Endodermal cell (in vitro differentiated cells): Measurements from ENCODE around the gene SCYL2. TPM values are rescaled to one million over a fixed set of nuclear protein-coding genes. Genes with fewer than 3 reads are reported as not detected.

Experiments used
- DNase-seq: peaks from one replicate; pipeline ENCODE4 v3.0.0-alpha.2; 2017
- H3K27ac ChIP-seq: 2 replicates; pipeline ENCODE4 v1.5.1; 2013; ENCODE audit warnings: mild to moderate bottlenecking, low read depth, low read length, moderate library complexity
- H3K27me3 ChIP-seq: 2 replicates; pipeline ENCODE4 v1.6.1; 2013; ENCODE audit warnings: mild to moderate bottlenecking, low read length, moderate library complexity; ENCODE audit not compliant: insufficient read depth, control insufficient read depth, poor library complexity, severe bottlenecking
- H3K36me3 ChIP-seq: 2 replicates; pipeline ENCODE4 v1.7.0; 2013; ENCODE audit warnings: mild to moderate bottlenecking, low read length, moderate library complexity; ENCODE audit not compliant: control insufficient read depth, insufficient read depth
- H3K4me1 ChIP-seq: one replicate; pipeline ENCODE4 v1.7.0; 2013; ENCODE audit warnings: low read length; ENCODE audit not compliant: control insufficient read depth, insufficient read depth
- H3K4me3 ChIP-seq: 2 replicates; pipeline ENCODE4 v1.5.1; 2013; ENCODE audit warnings: mild to moderate bottlenecking, low read length, moderate library complexity
- H3K9ac ChIP-seq: 2 replicates; pipeline ENCODE4 v1.6.1; 2013; ENCODE audit warnings: mild to moderate bottlenecking, low read length, moderate library complexity; ENCODE audit not compliant: poor library complexity, severe bottlenecking; ENCODE audit errors: extremely low read depth
- H3K9me3 ChIP-seq: 2 replicates; pipeline ENCODE4 v1.6.1; 2013; ENCODE audit warnings: mild to moderate bottlenecking, low read length, moderate library complexity; ENCODE audit not compliant: control insufficient read depth
- H3K27ac Mint-ChIP-seq: 2 replicates; pipeline ENCODE4 v1.8.0; 2020; ENCODE audit warnings: mixed read lengths
- H3K27me3 Mint-ChIP-seq: 2 replicates; pipeline ENCODE4 v1.8.0; 2021; ENCODE audit warnings: mild to moderate bottlenecking, mixed read lengths; ENCODE audit not compliant: insufficient read depth
- H3K36me3 Mint-ChIP-seq: 2 replicates; pipeline ENCODE4 v1.8.0; 2020; ENCODE audit warnings: low read depth, mixed read lengths
- H3K4me1 Mint-ChIP-seq: 2 replicates; pipeline ENCODE4 v1.8.0; 2020; ENCODE audit warnings: mixed read lengths
- H3K4me3 Mint-ChIP-seq: 2 replicates; pipeline ENCODE4 v1.8.0; 2020; ENCODE audit warnings: mild to moderate bottlenecking, moderate library complexity, mixed read lengths
- H3K9me3 Mint-ChIP-seq: 2 replicates; pipeline ENCODE4 v1.8.0; 2020; ENCODE audit warnings: mild to moderate bottlenecking, mixed read lengths
- CTCF ChIP-seq: fragments of 200-600 bp; sonication (generic); conservative IDR thresholded peaks from 2 replicates; pipeline ENCODE4 v1.5.0; 2021; ENCODE audit warnings: antibody characterized with exemption, mild to moderate bottlenecking
- WGBS, 2 experiments: methylation state at CpG; one replicate each; pipeline versions ENCODE4 v1.1.5 to v1.1.7; 2013; ENCODE audit warnings: missing lambda C conversion rate in 2 of 2, mixed read lengths in 1 of 2; ENCODE audit not compliant: insufficient coverage in 1 of 2, insufficient read length in 1 of 2; 5-methylcytosine and 5-hydroxymethylcytosine counted together
- total RNA-seq, 2 donors: library from RNA; stranded (reverse); fragmentation: NEBNext Ultra II Directional in 1 of 2; extraction: Animal tissue kit (Norgen Biotek cat#: 25700) in 1 of 2; gene quantifications; 2 replicates in 1 of 2; 3 replicates in 1 of 2; pipeline ENCODE4 v1.2.1, GENCODE V29; 2021

The SCYL2 gene
- total RNA-seq, 2 donors from 2014 or later, result 54.5 to 59.6 TPM

GRCh38 chr12:100359248-100359647 is 92.3 kb downstream of the SCYL2 start:
- no peak overlapping the region for H3K9ac ChIP-seq
- H3K27ac Mint-ChIP-seq, result no peak overlapping the region
- no peaks in the 10 kb centered on the region for H3K36me3 Mint-ChIP-seq
- no peak for DNase-seq
- H3K9me3 Mint-ChIP-seq, result no peaks in the 10 kb centered on the region
- H3K4me3 Mint-ChIP-seq, result no peak overlapping the region
- H3K4me3 ChIP-seq, result no peak overlapping the region
- no peaks in the 10 kb centered on the region for H3K27me3 ChIP-seq
- no peaks in the 10 kb centered on the region for H3K9me3 ChIP-seq
- TF ChIP-seq CTCF, result no peak
- no peak overlapping the region for H3K27ac ChIP-seq
- no peaks in the 10 kb centered on the region for H3K36me3 ChIP-seq
- peaks cover 11% of the 10 kb centered on the region for H3K4me1 Mint-ChIP-seq
- peaks cover 6% of the 10 kb centered on the region for H3K4me1 ChIP-seq
- 91 to 96% methylated on average over 3 of the region's 3 CpGs for WGBS, 2 experiments
- H3K27me3 Mint-ChIP-seq, result peaks cover 8% of the 10 kb centered on the region

- Mint-ChIP-seq H3K27ac (no peak overlapping the region), H3K4me1 (peaks cover 11% of the 10 kb centered on the region), H3K36me3 (no peaks in the 10 kb centered on the region), H3K9me3 (no peaks in the 10 kb centered on the region), H3K4me3 (no peak overlapping the region), H3K27me3 (peaks cover 8% of the 10 kb centered on the region)
- Histone ChIP-seq H3K9me3 (no peaks in the 10 kb centered on the region), H3K27ac (no peak overlapping the region), H3K9ac (no peak overlapping the region), H3K36me3 (no peaks in the 10 kb centered on the region), H3K4me1 (peaks cover 6% of the 10 kb centered on the region), H3K4me3 (no peak overlapping the region), H3K27me3 (no peaks in the 10 kb centered on the region)
- DNase-seq, result peak; percentile 13
- WGBS, 2 experiments, result 73 to 91% methylated on average over 1 to 2 of the region's 2 CpGs
- no peak for TF ChIP-seq CTCF
These were observed 92.8 kb downstream of the SCYL2 start for GRCh38 chr12:100359822-100360221.

- Mint-ChIP-seq H3K36me3 (no peaks in the 10 kb centered on the region), H3K27ac (no peak overlapping the region), H3K9me3 (no peaks in the 10 kb centered on the region), H3K4me3 (no peak overlapping the region), H3K4me1 (peaks cover 11% of the 10 kb centered on the region), H3K27me3 (peaks cover 8% of the 10 kb centered on the region)
- Histone ChIP-seq H3K9ac (no peak overlapping the region), H3K36me3 (no peaks in the 10 kb centered on the region), H3K4me1 (peaks cover 6% of the 10 kb centered on the region), H3K27ac (no peak overlapping the region), H3K27me3 (no peaks in the 10 kb centered on the region), H3K4me3 (no peak overlapping the region), H3K9me3 (no peaks in the 10 kb centered on the region)
- no peak for TF ChIP-seq CTCF
- DNase-seq, result no peak
These were observed 93.5 kb downstream of the SCYL2 start for GRCh38 chr12:100360450-100360849.
